Astrocyte (in vitro differentiated cells and primary cell): ENCODE data around the gene MOB3B. TPM values are rescaled to one million over a fixed set of nuclear protein-coding genes. Genes with fewer than 3 reads are reported as not detected.
A peak's percentile ranks its signal among the peaks of the same experiment; 100 is the strongest.

Experiments
- DNase-seq: peaks from one replicate; pipeline ENCODE4 v3.0.0-alpha.2; 2010; ENCODE audit warnings: low read depth
- FAIRE-seq: peaks from 2 replicates; lab custom pipeline; 2011; peaks lifted over from hg19 to GRCh38; lab: Jason Lieb, UNC
- H2AFZ ChIP-seq: 2 replicates; pipeline ENCODE4 v1.6.0; 2012; ENCODE audit warnings: low read depth, low read length, inconsistent platforms
- H3K27ac ChIP-seq: 2 replicates; pipeline ENCODE4 v1.5.1; 2011; ENCODE audit warnings: low read depth, low read length, inconsistent platforms
- H3K27me3 ChIP-seq: 2 replicates; pipeline ENCODE4 v1.6.0; 2011; ENCODE audit warnings: low read length, inconsistent platforms; ENCODE audit not compliant: insufficient read depth
- H3K36me3 ChIP-seq: 2 replicates; pipeline ENCODE4 v1.5.1; 2011; ENCODE audit warnings: low read length, inconsistent platforms; ENCODE audit not compliant: insufficient read depth
- H3K4me1 ChIP-seq: 2 replicates; pipeline ENCODE4 v1.5.1; 2011; ENCODE audit warnings: low read length, inconsistent platforms; ENCODE audit not compliant: insufficient read depth
- H3K4me2 ChIP-seq: 2 replicates; pipeline ENCODE4 v1.6.0; 2012; ENCODE audit warnings: low read length, inconsistent platforms
- H3K4me3 ChIP-seq: 2 replicates; pipeline ENCODE4 v1.5.1; 2011; ENCODE audit warnings: low read depth, mild to moderate bottlenecking, low read length, inconsistent platforms; ENCODE audit not compliant: insufficient read depth
- H3K79me2 ChIP-seq: 2 replicates; pipeline ENCODE4 v1.6.0; 2012; ENCODE audit warnings: mild to moderate bottlenecking, low read length, inconsistent platforms; ENCODE audit not compliant: insufficient read depth
- H3K9ac ChIP-seq: 2 replicates; pipeline ENCODE4 v1.6.0; 2012; ENCODE audit warnings: mild to moderate bottlenecking, low read length, inconsistent platforms
- H3K9me3 ChIP-seq: 2 replicates; pipeline ENCODE4 v1.5.1; 2012; ENCODE audit warnings: low read depth, mild to moderate bottlenecking, low read length, inconsistent platforms; ENCODE audit not compliant: insufficient read depth
- H4K20me1 ChIP-seq: 2 replicates; pipeline ENCODE4 v1.6.0; 2012; ENCODE audit warnings: low read length, inconsistent platforms; ENCODE audit not compliant: insufficient read depth
- H3K27ac Mint-ChIP-seq: one replicate; pipeline ENCODE4 v1.8.0; 2021; ENCODE audit warnings: mild to moderate bottlenecking, mixed read lengths; ENCODE audit not compliant: unreplicated experiment
- H3K27me3 Mint-ChIP-seq: one replicate; pipeline ENCODE4 v1.8.0; 2021; ENCODE audit warnings: low read depth, mixed read lengths; ENCODE audit not compliant: unreplicated experiment
- H3K36me3 Mint-ChIP-seq: one replicate; pipeline ENCODE4 v1.8.0; 2021; ENCODE audit warnings: low read depth, mixed read lengths; ENCODE audit not compliant: unreplicated experiment
- H3K4me1 Mint-ChIP-seq: one replicate; pipeline ENCODE4 v1.8.0; 2021; ENCODE audit warnings: low read depth, mixed read lengths; ENCODE audit not compliant: unreplicated experiment
- H3K4me3 Mint-ChIP-seq: one replicate; pipeline ENCODE4 v1.8.0; 2021; ENCODE audit warnings: mild to moderate bottlenecking, moderate library complexity, mixed read lengths; ENCODE audit not compliant: unreplicated experiment
- H3K9me3 Mint-ChIP-seq: one replicate; pipeline ENCODE4 v1.8.0; 2021; ENCODE audit warnings: mild to moderate bottlenecking, mixed read lengths; ENCODE audit not compliant: unreplicated experiment
- EZH2 ChIP-seq: IDR thresholded peaks from 2 replicates; pipeline ENCODE4 v1.6.1; 2012; ENCODE audit warnings: mild to moderate bottlenecking, low read length, inconsistent platforms; ENCODE audit not compliant: insufficient read depth
- total RNA-seq: library from RNA; stranded (reverse); gene quantifications from 2 replicates; pipeline ENCODE4 v1.2.1, GENCODE V29; 2021
- TF ChIP-seq, protein P1 (sequence below): IDR thresholded peaks from 2 replicates; pipeline ENCODE4 v1.5.1; 2011; ENCODE audit warnings: low read depth, mild to moderate bottlenecking, inconsistent platforms, low read length, moderate library complexity; ENCODE audit not compliant: insufficient read depth

Gene MOB3B
- total RNA-seq, 1 donor from 2014 or later = 3.9 TPM

DNA sequence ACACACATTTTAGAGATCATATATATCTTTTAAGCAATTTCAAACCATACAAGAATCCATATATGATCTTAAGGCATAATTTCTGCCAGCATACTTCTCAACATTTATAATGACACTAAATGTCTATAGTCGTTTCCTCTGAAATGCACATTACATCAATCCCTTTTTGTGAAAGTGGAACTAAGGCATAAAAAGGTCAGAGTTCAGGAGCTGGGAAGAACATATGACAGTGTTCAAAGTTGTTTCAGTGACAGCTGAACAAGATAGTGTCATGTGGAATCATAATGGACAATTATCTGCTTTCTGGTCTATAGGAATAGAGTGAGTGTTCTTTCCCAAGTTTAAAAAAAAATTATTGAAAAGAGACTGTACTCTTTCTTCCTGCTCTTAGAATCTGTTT lies 2.4 kb upstream of the MOB3B start:
- Mint-ChIP-seq H3K27ac (no peak overlapping the region), H3K9me3 (no peaks in the 10 kb centered on the region), H3K4me3 (no peak overlapping the region), H3K4me1 (peaks cover 8% of the 10 kb centered on the region), H3K36me3 (no peaks in the 10 kb centered on the region), H3K27me3 (no peaks in the 10 kb centered on the region)
- Histone ChIP-seq H3K4me1 (peaks cover 10% of the 10 kb centered on the region), H2AFZ (no peak overlapping the region), H3K9me3 (no peaks in the 10 kb centered on the region), H3K9ac (no peak overlapping the region), H4K20me1 (no peaks in the 10 kb centered on the region), H3K36me3 (no peaks in the 10 kb centered on the region), H3K27ac (no peak overlapping the region), H3K4me2 (no peak overlapping the region), H3K27me3 (peaks cover 10% of the 10 kb centered on the region), H3K79me2 (no peaks in the 10 kb centered on the region), H3K4me3 (no peak overlapping the region)
- TF ChIP-seq, protein P1, sequence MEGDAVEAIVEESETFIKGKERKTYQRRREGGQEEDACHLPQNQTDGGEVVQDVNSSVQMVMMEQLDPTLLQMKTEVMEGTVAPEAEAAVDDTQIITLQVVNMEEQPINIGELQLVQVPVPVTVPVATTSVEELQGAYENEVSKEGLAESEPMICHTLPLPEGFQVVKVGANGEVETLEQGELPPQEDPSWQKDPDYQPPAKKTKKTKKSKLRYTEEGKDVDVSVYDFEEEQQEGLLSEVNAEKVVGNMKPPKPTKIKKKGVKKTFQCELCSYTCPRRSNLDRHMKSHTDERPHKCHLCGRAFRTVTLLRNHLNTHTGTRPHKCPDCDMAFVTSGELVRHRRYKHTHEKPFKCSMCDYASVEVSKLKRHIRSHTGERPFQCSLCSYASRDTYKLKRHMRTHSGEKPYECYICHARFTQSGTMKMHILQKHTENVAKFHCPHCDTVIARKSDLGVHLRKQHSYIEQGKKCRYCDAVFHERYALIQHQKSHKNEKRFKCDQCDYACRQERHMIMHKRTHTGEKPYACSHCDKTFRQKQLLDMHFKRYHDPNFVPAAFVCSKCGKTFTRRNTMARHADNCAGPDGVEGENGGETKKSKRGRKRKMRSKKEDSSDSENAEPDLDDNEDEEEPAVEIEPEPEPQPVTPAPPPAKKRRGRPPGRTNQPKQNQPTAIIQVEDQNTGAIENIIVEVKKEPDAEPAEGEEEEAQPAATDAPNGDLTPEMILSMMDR = no peak
- TF ChIP-seq EZH2 = no peak
- no peak for DNase-seq
- no peak for FAIRE-seq

DNA sequence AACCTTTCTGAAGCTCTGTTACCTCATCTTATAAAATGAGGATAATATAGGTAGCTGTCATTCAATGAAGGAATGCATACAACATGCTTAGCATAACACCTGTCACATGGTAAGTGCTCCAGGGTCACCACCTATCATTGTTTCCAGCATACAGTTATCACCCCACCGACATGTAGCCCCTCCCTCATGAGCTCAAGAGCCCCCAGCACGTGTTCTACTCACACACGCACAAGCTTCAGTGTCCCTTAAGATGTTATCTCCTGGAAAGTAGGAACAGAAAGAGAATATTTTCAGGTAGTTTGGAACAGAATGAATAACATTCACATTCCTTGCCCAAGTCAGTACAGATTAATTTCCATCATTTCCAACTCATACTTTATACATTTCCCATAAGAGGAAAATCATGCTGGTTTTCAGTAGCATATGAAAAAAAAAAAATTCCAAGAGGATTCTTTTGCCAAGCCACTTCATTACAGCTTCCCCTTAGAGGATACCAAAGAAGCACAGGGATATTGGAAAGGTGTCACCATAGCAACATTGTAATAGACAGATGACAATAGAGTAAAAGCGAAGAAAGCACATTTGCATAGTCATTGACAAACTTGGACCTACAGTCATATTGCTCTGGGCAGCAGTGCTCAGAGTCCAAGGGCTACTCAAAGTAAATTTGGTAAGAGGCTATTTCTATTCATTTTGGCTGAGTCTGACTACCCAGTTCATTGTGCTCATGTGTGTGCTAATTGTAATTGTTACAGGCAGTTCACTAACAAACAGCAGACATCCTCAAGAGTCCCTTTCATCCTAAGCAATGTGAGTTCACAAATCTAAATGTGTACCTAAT lies 1.5 kb upstream of the MOB3B start:
- peaks cover 10% of the 10 kb centered on the region for H3K27me3 ChIP-seq
- no peaks in the 10 kb centered on the region for H3K27me3 Mint-ChIP-seq
- no peaks in the 10 kb centered on the region for H3K79me2 ChIP-seq
- FAIRE-seq (no peak), DNase-seq (no peak)
- no peak overlapping the region for H3K4me3 ChIP-seq
- no peaks in the 10 kb centered on the region for H3K36me3 ChIP-seq
- H3K9ac ChIP-seq = no peak overlapping the region
- H4K20me1 ChIP-seq = no peaks in the 10 kb centered on the region
- peaks cover 8% of the 10 kb centered on the region for H3K4me1 Mint-ChIP-seq
- H3K4me2 ChIP-seq = no peak overlapping the region
- no peaks in the 10 kb centered on the region for H3K9me3 ChIP-seq
- H3K36me3 Mint-ChIP-seq = no peaks in the 10 kb centered on the region
- no peak overlapping the region for H3K27ac ChIP-seq
- TF ChIP-seq, protein P1 = no peak
- no peak for TF ChIP-seq EZH2
- H3K4me1 ChIP-seq = peaks cover 10% of the 10 kb centered on the region
- H3K9me3 Mint-ChIP-seq = no peaks in the 10 kb centered on the region
- H3K4me3 Mint-ChIP-seq = no peak overlapping the region
- H2AFZ ChIP-seq = no peak overlapping the region
- no peak overlapping the region for H3K27ac Mint-ChIP-seq

DNA sequence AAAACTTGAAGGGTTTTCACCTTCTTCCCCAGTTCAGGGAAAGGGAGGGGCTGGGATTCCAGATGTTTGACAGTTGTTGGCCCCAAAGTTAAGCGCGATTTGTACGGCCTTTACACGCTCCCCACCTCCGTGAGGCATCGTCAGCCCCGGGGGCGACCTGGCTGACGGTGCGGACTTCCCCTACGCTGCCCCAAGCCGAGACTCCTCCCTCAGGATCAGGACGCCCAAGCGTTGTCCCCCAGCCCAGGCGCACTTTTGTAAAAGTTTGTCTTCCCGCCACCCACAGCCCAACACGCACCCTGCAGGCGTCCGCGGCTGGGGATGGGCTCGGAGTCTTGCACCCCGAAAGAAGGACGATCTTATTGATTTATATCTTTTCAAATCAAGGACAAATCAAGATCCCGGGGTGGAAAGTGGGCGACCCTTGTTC lies 713 bp downstream of the MOB3B start:
- no peaks in the 10 kb centered on the region for H3K9me3 Mint-ChIP-seq
- FAIRE-seq = no peak
- H3K27ac ChIP-seq = no peak overlapping the region

More for the DNA sequence above, 713 bp downstream of the MOB3B start:
- H3K36me3 Mint-ChIP-seq = no peaks in the 10 kb centered on the region
- peak; percentile 2 for DNase-seq
- TF ChIP-seq EZH2 = no peak
- TF ChIP-seq, protein P1 = no peak
- peaks cover 8% of the 10 kb centered on the region for H3K4me1 Mint-ChIP-seq
- peak overlapping the region; percentile 69 for H3K9ac ChIP-seq
- no peaks in the 10 kb centered on the region for H3K9me3 ChIP-seq
- H2AFZ ChIP-seq = peak overlapping the region; percentile 88
- no peaks in the 10 kb centered on the region for H4K20me1 ChIP-seq
- peak overlapping the region; percentile 64 for H3K27ac Mint-ChIP-seq
- no peaks in the 10 kb centered on the region for H3K79me2 ChIP-seq
- peak overlapping the region; percentile 94 for H3K4me3 Mint-ChIP-seq
- no peaks in the 10 kb centered on the region for H3K27me3 Mint-ChIP-seq
- peak overlapping the region; percentile 98 for H3K4me2 ChIP-seq
- no peaks in the 10 kb centered on the region for H3K36me3 ChIP-seq
- H3K4me1 ChIP-seq = peaks cover 10% of the 10 kb centered on the region
- peak overlapping the region; percentile 62 for H3K4me3 ChIP-seq
- H3K27me3 ChIP-seq = peaks cover 13% of the 10 kb centered on the region
